H1 (cell line): Measurements from ENCODE around the gene CREB3L4. TPM values are rescaled to one million over a fixed set of nuclear protein-coding genes. Genes with fewer than 3 reads are reported as not detected.

Experiments
- CTCF ChIA-PET: fragments of 300-600 bp; sonication (Branson Sonifier 250); formaldehyde crosslinking; loops from one replicate; lab custom pipeline; 2021; ENCODE audit not compliant: partially characterized antibody; lab: Charles Lee
- POLR2A ChIA-PET: fragments of 300-600 bp; sonication (Branson Sonifier 250); formaldehyde crosslinking; loops from one replicate; lab custom pipeline; 2021; ENCODE audit warnings: inconsistent platforms; ENCODE audit not compliant: partially characterized antibody; lab: Charles Lee
- DNase-seq, 2 experiments: peaks; one replicate each; pipeline versions ENCODE4 v3.0.0 to v3.0.0-alpha.2; 2010 to 2022; ENCODE audit warnings: low spot score in 2 of 2, low read depth in 1 of 2, mixed read lengths in 1 of 2
- FAIRE-seq: peaks from 2 replicates; lab custom pipeline; 2011; peaks lifted over from hg19 to GRCh38; lab: Jason Lieb, UNC
- H2AFZ ChIP-seq: 2 replicates; pipeline ENCODE4 v1.8.1; 2012; ENCODE audit warnings: low read length, inconsistent platforms
- H2AK5ac ChIP-seq: 2 replicates; pipeline ENCODE4 v1.6.1; 2013; ENCODE audit warnings: low read depth, low read length
- H2BK120ac ChIP-seq: replicated peaks from 2 replicates; pipeline ENCODE3; 2013; ENCODE audit warnings: low read depth, low read length, inconsistent platforms
- H2BK12ac ChIP-seq: 2 replicates; pipeline ENCODE4 v1.6.1; 2013; ENCODE audit warnings: low read depth, low read length
- H2BK15ac ChIP-seq: 2 replicates; pipeline ENCODE4 v1.6.1; 2013; ENCODE audit warnings: low read length
- H2BK20ac ChIP-seq: 2 replicates; pipeline ENCODE4 v1.6.1; 2013; ENCODE audit warnings: low read length
- H2BK5ac ChIP-seq: 2 replicates; pipeline ENCODE4 v1.6.1; 2013; ENCODE audit warnings: low read depth, low read length
- H3K14ac ChIP-seq: 2 replicates; pipeline ENCODE4 v1.6.1; 2013; ENCODE audit warnings: inconsistent platforms; ENCODE audit not compliant: insufficient read length
- H3K18ac ChIP-seq: 2 replicates; pipeline ENCODE4 v1.6.1; 2013; ENCODE audit warnings: low read length; ENCODE audit errors: extremely low read depth
- H3K23ac ChIP-seq: 2 replicates; pipeline ENCODE4 v1.6.1; 2013; ENCODE audit warnings: inconsistent platforms; ENCODE audit not compliant: insufficient read length
- H3K23me2 ChIP-seq: 2 replicates; pipeline ENCODE4 v1.6.1; 2013; ENCODE audit warnings: low read depth, low read length
- H3K27ac ChIP-seq: 2 replicates; pipeline ENCODE4 v1.6.1; 2011; ENCODE audit warnings: low read depth, low read length, inconsistent platforms
- H3K27me3 ChIP-seq, 4 experiments: replicated peaks in 1 of 4; 1 replicate in 1 of 4; 2 replicates in 3 of 4; pipeline versions ENCODE4 v1.6.1 to v1.8.1; 2011 to 2013; ENCODE audit warnings: low read length in 3 of 4, mild to moderate bottlenecking in 3 of 4, inconsistent platforms in 2 of 4, mixed read lengths in 2 of 4, moderate library complexity in 1 of 4; ENCODE audit not compliant: control insufficient read depth in 3 of 4, insufficient read depth in 3 of 4; ENCODE audit errors: extremely low read depth in 1 of 4
- H3K36me3 ChIP-seq, 4 experiments: 2 replicates each; pipeline versions ENCODE4 v1.6.1 to v1.8.1; 2011 to 2013; ENCODE audit warnings: mild to moderate bottlenecking in 4 of 4, low read length in 3 of 4, moderate library complexity in 2 of 4, control low read depth in 1 of 4, inconsistent platforms in 1 of 4; ENCODE audit not compliant: insufficient read depth in 4 of 4, control insufficient read depth in 2 of 4
- H3K4ac ChIP-seq: replicated peaks from 2 replicates; pipeline ENCODE3; 2013; ENCODE audit warnings: low read length, low read depth, mixed read lengths, inconsistent platforms; ENCODE audit not compliant: insufficient read length
- H3K4me1 ChIP-seq, 4 experiments: replicated peaks in 1 of 4; 1 replicate in 1 of 4; 2 replicates in 3 of 4; pipeline versions ENCODE4 v1.6.1 to v1.8.1; 2011 to 2013; ENCODE audit warnings: low read length in 3 of 4, inconsistent platforms in 2 of 4, mixed read lengths in 1 of 4; ENCODE audit not compliant: insufficient read depth in 4 of 4, control insufficient read depth in 3 of 4
- H3K4me2 ChIP-seq, 2 experiments: 2 replicates each; pipeline versions ENCODE4 v1.6.1 to v1.8.1; 2011 to 2013; ENCODE audit warnings: low read depth in 2 of 2, low read length in 2 of 2, control low read depth in 1 of 2, inconsistent platforms in 1 of 2, mild to moderate bottlenecking in 1 of 2; ENCODE audit not compliant: insufficient read depth in 1 of 2
- H3K4me3 ChIP-seq, 4 experiments: fragments of 200-600, 300-600 bp in 1 of 4; sonication (generic), shearing (Covaris generic), sonication (Bioruptor Twin) in 1 of 4; 2 replicates each; pipeline versions ENCODE4 v1.5.1 to v1.8.1; 2011 to 2016; ENCODE audit warnings: low read length in 4 of 4, low read depth in 3 of 4, control low read depth in 2 of 4, inconsistent platforms in 2 of 4, mild to moderate bottlenecking in 2 of 4, mixed read lengths in 1 of 4, moderate library complexity in 1 of 4; ENCODE audit not compliant: insufficient read depth in 2 of 4; ENCODE audit errors: extremely low read depth in 1 of 4
- H3K56ac ChIP-seq: replicated peaks from 2 replicates; pipeline ENCODE3; 2013; ENCODE audit warnings: low read depth, mild to moderate bottlenecking, mixed read lengths, low read length, inconsistent platforms; ENCODE audit not compliant: insufficient read length
- H3K79me1 ChIP-seq: 2 replicates; pipeline ENCODE4 v1.6.1; 2013; ENCODE audit warnings: low read depth, low read length, control low read depth
- H3K79me2 ChIP-seq, 2 experiments: 2 replicates each; pipeline versions ENCODE4 v1.6.1 to v1.8.1; 2012 to 2013; ENCODE audit warnings: low read length in 2 of 2, mild to moderate bottlenecking in 2 of 2, inconsistent platforms in 1 of 2; ENCODE audit not compliant: insufficient read depth in 2 of 2, control insufficient read depth in 1 of 2
- H3K9ac ChIP-seq, 4 experiments: replicated peaks in 1 of 4; 1 replicate in 1 of 4; 2 replicates in 3 of 4; pipeline versions ENCODE4 v1.6.1 to v1.8.1; 2011 to 2013; ENCODE audit warnings: low read depth in 3 of 4, low read length in 3 of 4, control low read depth in 2 of 4, mild to moderate bottlenecking in 2 of 4, moderate library complexity in 2 of 4, inconsistent platforms in 1 of 4; ENCODE audit errors: extremely low read depth in 1 of 4
- H3K9me3 ChIP-seq, 2 experiments: 2 replicates each; pipeline versions ENCODE4 v1.6.1 to v1.8.1; 2012 to 2013; ENCODE audit warnings: mild to moderate bottlenecking in 2 of 2, moderate library complexity in 2 of 2, control low read depth in 1 of 2, inconsistent platforms in 1 of 2, low read depth in 1 of 2, low read length in 1 of 2, mixed read lengths in 1 of 2; ENCODE audit not compliant: insufficient read depth in 2 of 2
- H4K20me1 ChIP-seq, 2 experiments: replicated peaks in 1 of 2; 2 replicates each; pipeline versions ENCODE3 to v1.8.1; 2011 to 2013; ENCODE audit warnings: inconsistent platforms in 2 of 2, low read length in 2 of 2, mild to moderate bottlenecking in 1 of 2; ENCODE audit not compliant: insufficient read depth in 2 of 2, control insufficient read depth in 1 of 2
- H4K5ac ChIP-seq: 2 replicates; pipeline ENCODE4 v1.6.1; 2013; ENCODE audit warnings: low read length, low read depth, mixed read lengths, inconsistent platforms; ENCODE audit not compliant: insufficient read length
- H4K8ac ChIP-seq: 2 replicates; pipeline ENCODE4 v1.8.0; 2013; ENCODE audit warnings: mild to moderate bottlenecking, moderate library complexity, low read length, inconsistent platforms; ENCODE audit not compliant: insufficient read depth; ENCODE audit errors: extremely low read depth
- H4K91ac ChIP-seq: replicated peaks from 2 replicates; pipeline ENCODE3; 2013; ENCODE audit warnings: low read length, mixed read lengths, inconsistent platforms; ENCODE audit not compliant: insufficient read length
- CBX5 ChIP-seq: fragments of 300-800, 300-1000 bp; sonication (generic); IDR thresholded peaks from 2 replicates; pipeline ENCODE4 v1.7.1; 2016; ENCODE audit warnings: antibody characterized with exemption, low read length, low read depth
- CEBPB ChIP-seq: IDR thresholded peaks from 2 replicates; pipeline ENCODE4 v1.6.1; 2012; ENCODE audit warnings: low read depth, low read length
- CTBP2 ChIP-seq: IDR thresholded peaks from 2 replicates; pipeline ENCODE4 v1.7.0; 2011; ENCODE audit warnings: borderline replicate concordance, mild to moderate bottlenecking, moderate library complexity, mixed read lengths, low read length; ENCODE audit not compliant: insufficient read depth, insufficient read length
- FOSL1 ChIP-seq: IDR thresholded peaks from 2 replicates; pipeline ENCODE4 v1.6.1; 2011; ENCODE audit warnings: mild to moderate bottlenecking, low read depth, low read length, moderate library complexity; ENCODE audit not compliant: insufficient read depth
- HDAC2 ChIP-seq, 2 experiments: fragments of 300-600 bp in 1 of 2; sonication (generic) in 1 of 2; IDR thresholded peaks; 2 replicates each; pipeline ENCODE4 v1.6.1; 2011 to 2012; ENCODE audit warnings: low read depth in 2 of 2, low read length in 2 of 2, mild to moderate bottlenecking in 2 of 2, moderate library complexity in 2 of 2, borderline replicate concordance in 1 of 2, inconsistent platforms in 1 of 2
- HDAC6 ChIP-seq: IDR thresholded peaks from one replicate; pipeline ENCODE4 v1.7.1; 2012; ENCODE audit warnings: low read depth, mild to moderate bottlenecking, inconsistent platforms, low read length, moderate library complexity
- JUND ChIP-seq: IDR thresholded peaks from 2 replicates; pipeline ENCODE4 v1.6.1; 2011; ENCODE audit warnings: mild to moderate bottlenecking, improper control_type of control experiment, low read length
- NANOG ChIP-seq: IDR thresholded peaks from 2 replicates; pipeline ENCODE4 v1.6.1; 2011; ENCODE audit warnings: low read length, low read depth, mild to moderate bottlenecking, inconsistent platforms; ENCODE audit not compliant: insufficient read depth, poor library complexity, severe bottlenecking
- POLR2AphosphoS5 ChIP-seq: IDR thresholded peaks from 2 replicates; pipeline ENCODE4 v1.6.1; 2011; ENCODE audit warnings: low read depth, low read length
- SIX5 ChIP-seq: IDR thresholded peaks from 2 replicates; pipeline ENCODE4 v1.6.1; 2011; ENCODE audit warnings: mild to moderate bottlenecking, low read depth, low read length
- SP1 ChIP-seq: IDR thresholded peaks from 2 replicates; pipeline ENCODE4 v1.6.1; 2011; ENCODE audit warnings: low read depth, low read length
- SP4 ChIP-seq: IDR thresholded peaks from 2 replicates; pipeline ENCODE4 v1.6.1; 2012; ENCODE audit warnings: low read length, inconsistent platforms
- SRF ChIP-seq: IDR thresholded peaks from 2 replicates; pipeline ENCODE4 v1.6.1; 2011; ENCODE audit warnings: mild to moderate bottlenecking, low read depth, low read length, moderate library complexity
- ZNF274 ChIP-seq: IDR thresholded peaks from 2 replicates; pipeline ENCODE4 v1.7.0; 2012; ENCODE audit warnings: low read length, borderline replicate concordance; ENCODE audit errors: extremely low read depth
- WGBS, 2 experiments: shearing (Covaris generic) in 1 of 2; methylation state at CpG; one replicate each; pipeline versions ENCODE4 v1.1.6 to v1.1.7; 2013 to 2015; ENCODE audit warnings: low lambda C conversion rate in 2 of 2, mixed read lengths in 2 of 2, inconsistent platforms in 1 of 2, low coverage in 1 of 2, missing lambda C conversion rate in 1 of 2; ENCODE audit not compliant: insufficient replicate concordance in 2 of 2, insufficient coverage in 1 of 2, insufficient read length in 1 of 2; ENCODE audit errors: extremely low coverage in 1 of 2, missing lambda C conversion rate in 1 of 2; 5-methylcytosine and 5-hydroxymethylcytosine counted together
- polyA plus RNA-seq, 7 experiments: library from polyadenylated mRNA; depleted of rRNA in 3 of 7; stranded (reverse) in 5 of 7; unstranded in 2 of 7; fragments of >200 nt in 5 of 7; fragments of 200-250 nt in 2 of 7; gene quantifications; 1 replicate in 5 of 7; 2 replicates in 1 of 7; 4 replicates in 1 of 7; pipeline versions ENCODE4 v1.2.1 to v1.2.3, GENCODE V29; 2011 to 2013; ENCODE audit warnings: missing spikeins in 2 of 7, mixed read lengths in 2 of 7
- total RNA-seq: library from RNA; stranded (reverse); fragmentation: NEBNext Ultra II Directional; extraction: Animal tissue kit (Norgen Biotek cat#: 25700); gene quantifications from 2 replicates; pipeline ENCODE4 v1.2.1, GENCODE V29; 2021

Gene CREB3L4
- total and polyA plus RNA-seq, 2 of the 8 experiments (the other 6 are each of a cell fraction or from before 2014, with no cell fraction given) = 34.4 to 54.0 TPM

- Histone ChIP-seq H2AK5ac (0 out of 2 replicates have a peak overlapping the region, but pooled peaks have one; percentile 11), H3K14ac (no peak overlapping the region), H3K4ac (no peak overlapping the region), H2BK5ac (peak overlapping the region; percentile 96), H3K27ac (peak overlapping the region; percentile 77), H3K9ac (peak overlapping the region; percentile 66 to 85 (median 77)), H2BK15ac (0 out of 2 replicates have a peak overlapping the region, but pooled peaks have one; percentile 16), H4K20me1 (peaks cover 9 to 16% of the 10 kb centered on the region in 2 experiments), H3K9me3 (no peaks in the 10 kb centered on the region), H3K23me2 (peaks cover 21% of the 10 kb centered on the region), H3K27me3 (no peaks in the 10 kb centered on the region), H3K79me1 (peaks cover 34% of the 10 kb centered on the region), H3K36me3 (peaks cover 11 to 27% (median 20%) of the 10 kb centered on the region in 4 experiments), H3K56ac (peak overlapping the region; percentile 9), H3K4me3 (peak overlapping the region; percentile 82 to 98 (median 88)), H3K4me2 (peak overlapping the region; percentile 81 to 89), H4K5ac (peak overlapping the region; percentile 66), H4K8ac (peak overlapping the region; percentile 94), H2BK20ac (no peak overlapping the region), H2BK120ac (no peak overlapping the region), H2AFZ (peak overlapping the region; percentile 4; the same call in 1 of the 2 replicates), H3K4me1 (peaks cover 6 to 20% (median 12%) of the 10 kb centered on the region in 4 experiments), H3K79me2 (peaks cover 36 to 68% of the 10 kb centered on the region in 2 experiments), H4K91ac (peak overlapping the region; percentile 76), H3K23ac (no peak overlapping the region), H2BK12ac (0 out of 2 replicates have a peak overlapping the region, but pooled peaks have one; percentile 60), H3K18ac (peak overlapping the region; percentile 92)
- CTCF ChIA-PET = interaction anchor here (1.0 to 6.4 kb wide), 5 partner anchors 8 to 30 kb away, joined by 3 to 31 read pairs (median 8); partner anchors contain the start of genes DENND4B and RAB13
- DNase-seq = no peak
- no peak for FAIRE-seq
- POLR2A ChIA-PET = interaction anchor here (0.6 to 15.7 kb wide), 12 partner anchors 11 to 214 kb away, joined by 3 to 454 read pairs (median 4); partner anchors contain the start of genes CREB3L4, DENND4B, GATAD2B and JTB
- WGBS, 2 experiments = 2% methylated on average over 13 of the region's 13 CpGs; no CpG with 5 or more reads in 1 of the 2 experiments
- TF ChIP-seq CEBPB = no peak
- no peak for TF ChIP-seq SRF
- no peak for TF ChIP-seq NANOG
- TF ChIP-seq JUND = no peak
- TF ChIP-seq HDAC2 (IDR thresholded peaks at IDR 0.05; ENCODE audit: borderline replicate concordance in 1 of 2, low read depth in 2 of 2, low read length in 2 of 2) = no peak
- no peak for TF ChIP-seq SP4
- no peak for TF ChIP-seq FOSL1
- peak; percentile 86 for TF ChIP-seq POLR2AphosphoS5
- TF ChIP-seq ZNF274 = no peak
- no peak for TF ChIP-seq HDAC6
- TF ChIP-seq CBX5 = no peak
- TF ChIP-seq CTBP2 = no peak
- no peak for TF ChIP-seq SP1
- TF ChIP-seq SIX5 = no peak
Measured at GRCh38 chr1:153957744-153958110, 10.0 kb upstream of the CREB3L4 start.
